Endothelial cell of umbilical vein (primary cell): Measurements from ENCODE around the gene TICAM1. TPM values are rescaled to one million over a fixed set of nuclear protein-coding genes. Genes with fewer than 3 reads are reported as not detected.

Source experiments
- BruUV-seq: library from RNA; stranded (reverse); fragments of 400-500 nt; replicated peaks from 2 replicates; lab custom pipeline; 2021; lab: Mats Ljungman, UMichigan
- CTCF ChIA-PET: fragments of 300-600, 350-600 bp; sonication (Branson Sonifier 250); formaldehyde crosslinking; loops from one replicate; lab custom pipeline; 2021; ENCODE audit warnings: antibody characterized with exemption, inconsistent platforms; lab: Charles Lee
- POLR2A ChIA-PET: fragments of 300-600, 350-600 bp; sonication (Branson Sonifier 250); formaldehyde crosslinking; loops from one replicate; lab custom pipeline; 2021; ENCODE audit warnings: antibody characterized with exemption, inconsistent platforms; lab: Charles Lee
- DNase-seq: peaks from one replicate; pipeline ENCODE4 v3.0.0-alpha.2; 2011; ENCODE audit warnings: low read depth, low spot score
- FAIRE-seq: peaks from 2 replicates; lab custom pipeline; 2011; peaks lifted over from hg19 to GRCh38; lab: Jason Lieb, UNC
- H2AFZ ChIP-seq: 2 replicates; pipeline ENCODE4 v1.6.0; 2012; ENCODE audit warnings: low read depth, low read length, control low read depth, inconsistent platforms
- H3K27ac ChIP-seq: 2 replicates; pipeline ENCODE4 v1.5.1; 2011; ENCODE audit warnings: low read depth, mild to moderate bottlenecking, control low read depth, low read length, moderate library complexity; ENCODE audit not compliant: insufficient read depth
- H3K27me3 ChIP-seq, 2 experiments: 2 replicates each; pipeline versions ENCODE4 v1.6.0 to v1.6.1; 2011; ENCODE audit warnings: low read length in 2 of 2, mixed read lengths in 1 of 2; ENCODE audit not compliant: control insufficient read depth in 2 of 2, insufficient read depth in 2 of 2
- H3K36me3 ChIP-seq, 2 experiments: 2 replicates in 1 of 2; 3 replicates in 1 of 2; pipeline ENCODE4 v1.5.1; 2011; ENCODE audit warnings: low read length in 2 of 2, mild to moderate bottlenecking in 1 of 2, moderate library complexity in 1 of 2; ENCODE audit not compliant: control insufficient read depth in 2 of 2, insufficient read depth in 2 of 2; ENCODE audit errors: extremely low read depth in 1 of 2
- H3K4me1 ChIP-seq: 3 replicates; pipeline ENCODE4 v1.5.1; 2011; ENCODE audit warnings: mild to moderate bottlenecking, low read length; ENCODE audit not compliant: control insufficient read depth, insufficient read depth; ENCODE audit errors: extremely low read depth
- H3K4me2 ChIP-seq: 2 replicates; pipeline ENCODE4 v1.6.1; 2011; ENCODE audit warnings: low read length, control low read depth, mixed read lengths; ENCODE audit not compliant: insufficient read depth
- H3K4me3 ChIP-seq, 3 experiments: fragments of 200-600 bp in 1 of 3; sonication (generic), shearing (Covaris generic) in 1 of 3; replicated peaks in 1 of 3; 2 replicates each; pipeline ENCODE4 v1.5.1; 2011 to 2016; ENCODE audit warnings: control low read depth in 3 of 3, low read length in 3 of 3, mild to moderate bottlenecking in 2 of 3, inconsistent platforms in 1 of 3, low read depth in 1 of 3, moderate library complexity in 1 of 3; ENCODE audit not compliant: insufficient read depth in 1 of 3
- H3K79me2 ChIP-seq: 2 replicates; pipeline ENCODE4 v1.6.0; 2012; ENCODE audit warnings: low read length, inconsistent platforms; ENCODE audit not compliant: control insufficient read depth, insufficient read depth
- H3K9ac ChIP-seq: replicated peaks from 2 replicates; pipeline ENCODE3; 2011; ENCODE audit warnings: low read length, control low read depth; ENCODE audit not compliant: insufficient read depth; ENCODE audit errors: extremely low read depth
- H3K9me1 ChIP-seq: replicated peaks from 3 replicates; pipeline ENCODE4 v1.6.0; 2011; ENCODE audit warnings: mild to moderate bottlenecking, low read length; ENCODE audit not compliant: control insufficient read depth, insufficient read depth; ENCODE audit errors: extremely low read depth
- H3K9me3 ChIP-seq: replicated peaks from 2 replicates; pipeline ENCODE4 v1.5.1; 2012; ENCODE audit warnings: low read length, inconsistent platforms; ENCODE audit not compliant: control insufficient read depth, insufficient read depth
- H4K20me1 ChIP-seq: replicated peaks from 2 replicates; pipeline ENCODE3; 2011; ENCODE audit warnings: mild to moderate bottlenecking, low read length; ENCODE audit not compliant: control insufficient read depth, insufficient read depth; ENCODE audit errors: extremely low read depth
- FOS ChIP-seq: IDR thresholded peaks from 2 replicates; pipeline ENCODE4 v1.6.1; 2011; ENCODE audit warnings: mild to moderate bottlenecking, low read length, moderate library complexity, borderline replicate concordance; ENCODE audit not compliant: insufficient read depth
- GATA2 ChIP-seq: IDR thresholded peaks from 2 replicates; pipeline ENCODE4 v1.7.0; 2011; ENCODE audit warnings: low read depth, mild to moderate bottlenecking, moderate library complexity, mixed read lengths, low read length; ENCODE audit not compliant: insufficient read length, insufficient read depth
- POLR2AphosphoS5 ChIP-seq: IDR thresholded peaks from 2 replicates; pipeline ENCODE4 v1.6.1; 2012; ENCODE audit warnings: low read depth, mild to moderate bottlenecking, control low read depth, low read length, moderate library complexity; ENCODE audit not compliant: insufficient read depth
- dilution Hi-C: fragments of 300-500 bp; cut with MboI; formaldehyde crosslinking; loops from one replicate; pipeline ENCODE4 v1.15.0; 2019; ENCODE audit warnings: low sequenced_read_pairs; ENCODE audit not compliant: extremely low pct_ligation_motif_present
- intact Hi-C: fragments of 100-400 bp; cut with micrococcal nuclease; formaldehyde crosslinking; loops from one replicate; pipeline ENCODE4 v1.10.0; 2022
- polyA plus RNA-seq, 4 experiments: library from polyadenylated mRNA; depleted of rRNA in 3 of 4; stranded (reverse) in 3 of 4; unstranded in 1 of 4; fragments of >200 nt; gene quantifications; 2 replicates each; pipeline versions ENCODE4 v1.2.1 to v1.2.3, GENCODE V29; 2011 to 2012; ENCODE audit warnings: missing spikeins in 1 of 4
- total RNA-seq: library from RNA; stranded (reverse); gene quantifications from 2 replicates; pipeline ENCODE4 v1.2.3, GENCODE V29; 2021
- TF ChIP-seq, protein P1 (sequence below), 2 donors: IDR thresholded peaks; 1 replicate in 1 of 2; 2 replicates in 1 of 2; pipeline ENCODE4 v1.5.1; 2011; ENCODE audit warnings: low read length in 2 of 2, mild to moderate bottlenecking in 2 of 2, moderate library complexity in 2 of 2, control low read depth in 1 of 2, inconsistent platforms in 1 of 2, low read depth in 1 of 2; ENCODE audit not compliant: insufficient read depth in 1 of 2; ENCODE audit errors: extremely low read depth in 1 of 2

TICAM1 gene
- total and polyA plus RNA-seq, 2 donors (not counting 3 experiments of a cell fraction or from before 2014, with no cell fraction given): 4.8 to 17.6 TPM

DNA sequence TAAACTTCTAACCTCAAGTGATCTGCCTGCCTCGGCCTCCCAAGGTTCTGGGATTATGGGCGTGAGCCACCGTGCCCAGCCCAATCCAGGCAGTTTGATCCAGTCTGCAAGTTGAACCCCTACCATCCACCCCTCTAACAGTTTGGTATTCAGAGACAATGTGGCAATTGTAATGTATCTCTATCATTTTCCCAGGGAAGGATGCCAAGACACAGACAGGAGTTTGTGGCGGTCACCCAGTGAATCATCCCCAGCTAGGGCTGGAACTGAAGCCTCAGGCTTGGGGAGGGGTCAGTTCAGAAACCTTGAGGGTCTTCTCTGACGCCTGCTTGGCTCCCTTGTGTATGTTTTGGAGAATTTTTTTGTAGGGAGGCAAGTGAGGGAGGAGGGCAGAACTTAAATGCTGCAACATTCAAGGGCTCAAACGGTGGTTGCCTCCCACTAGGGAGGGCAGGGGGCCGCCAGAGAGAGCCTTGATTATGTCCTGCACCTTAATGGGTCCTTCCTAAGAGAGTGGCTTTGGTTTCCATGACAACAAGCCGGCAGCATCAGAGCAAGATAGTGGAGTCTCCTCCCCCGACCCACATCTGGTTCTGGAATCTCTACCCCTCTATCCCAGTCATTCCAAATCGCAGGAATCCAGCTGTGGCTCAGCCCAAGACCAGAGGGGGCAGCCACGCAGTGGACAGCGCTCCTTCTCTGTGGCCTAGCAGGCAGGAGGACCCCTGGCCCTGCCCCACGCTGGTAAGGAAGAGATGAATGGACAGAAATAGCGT is 54.9 kb downstream of the TICAM1 start:
- no peak overlapping the region for H2AFZ ChIP-seq

More for the DNA sequence above, 54.9 kb downstream of the TICAM1 start:
- no peaks in the 10 kb centered on the region for H3K9me3 ChIP-seq
- H3K27me3 ChIP-seq: no peaks in the 10 kb centered on the region
- no peaks in the 10 kb centered on the region for H3K79me2 ChIP-seq
- no peak overlapping the region for H3K4me2 ChIP-seq
- TF ChIP-seq FOS (no peak), POLR2AphosphoS5 (no peak), GATA2 (no peak)
- TF ChIP-seq, protein P1, sequence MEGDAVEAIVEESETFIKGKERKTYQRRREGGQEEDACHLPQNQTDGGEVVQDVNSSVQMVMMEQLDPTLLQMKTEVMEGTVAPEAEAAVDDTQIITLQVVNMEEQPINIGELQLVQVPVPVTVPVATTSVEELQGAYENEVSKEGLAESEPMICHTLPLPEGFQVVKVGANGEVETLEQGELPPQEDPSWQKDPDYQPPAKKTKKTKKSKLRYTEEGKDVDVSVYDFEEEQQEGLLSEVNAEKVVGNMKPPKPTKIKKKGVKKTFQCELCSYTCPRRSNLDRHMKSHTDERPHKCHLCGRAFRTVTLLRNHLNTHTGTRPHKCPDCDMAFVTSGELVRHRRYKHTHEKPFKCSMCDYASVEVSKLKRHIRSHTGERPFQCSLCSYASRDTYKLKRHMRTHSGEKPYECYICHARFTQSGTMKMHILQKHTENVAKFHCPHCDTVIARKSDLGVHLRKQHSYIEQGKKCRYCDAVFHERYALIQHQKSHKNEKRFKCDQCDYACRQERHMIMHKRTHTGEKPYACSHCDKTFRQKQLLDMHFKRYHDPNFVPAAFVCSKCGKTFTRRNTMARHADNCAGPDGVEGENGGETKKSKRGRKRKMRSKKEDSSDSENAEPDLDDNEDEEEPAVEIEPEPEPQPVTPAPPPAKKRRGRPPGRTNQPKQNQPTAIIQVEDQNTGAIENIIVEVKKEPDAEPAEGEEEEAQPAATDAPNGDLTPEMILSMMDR (IDR thresholded peaks at IDR 0.05; ENCODE audit: extremely low read depth in 1 of 2, insufficient read depth in 1 of 2, low read depth in 1 of 2, low read length in 2 of 2): no peak
- ChIA-PET CTCF (interaction anchor here (2.9 kb wide), 1 partner anchor 15 kb away, joined by 10 read pairs; the partner anchor contains the start of gene FEM1A), POLR2A (no interaction called here)
- no peak for FAIRE-seq
- intact Hi-C loops (no loop called here), dilution Hi-C loops (no loop called here)
- H4K20me1 ChIP-seq: no peaks in the 10 kb centered on the region
- H3K27ac ChIP-seq: no peak overlapping the region
- no peak overlapping the region for H3K9ac ChIP-seq
- DNase-seq: no peak
- H3K4me3 ChIP-seq: no peak overlapping the region
- no peaks in the 10 kb centered on the region for H3K36me3 ChIP-seq
- BruUV-seq: no TSS peak
- H3K9me1 ChIP-seq: no peaks in the 10 kb centered on the region
- H3K4me1 ChIP-seq: no peaks in the 10 kb centered on the region
